Activated CD4-positive, alpha-beta T cell treated with anti-CD3 and anti-CD28 coated beads, Interleukin-2, amount 50 U/mL, for 16 hours (primary cell): Measurements from ENCODE around the gene SACM1L.
"Not testable (repeated sequence)": the region's sequence is repeated elsewhere in the genome, so short reads cannot be mapped to it uniquely, and the experiment has no call there.

Source experiments
- DNase-seq: peaks from one replicate; pipeline ENCODE4 v3.0.0-alpha.2; 2020

SACM1L gene

DNA sequence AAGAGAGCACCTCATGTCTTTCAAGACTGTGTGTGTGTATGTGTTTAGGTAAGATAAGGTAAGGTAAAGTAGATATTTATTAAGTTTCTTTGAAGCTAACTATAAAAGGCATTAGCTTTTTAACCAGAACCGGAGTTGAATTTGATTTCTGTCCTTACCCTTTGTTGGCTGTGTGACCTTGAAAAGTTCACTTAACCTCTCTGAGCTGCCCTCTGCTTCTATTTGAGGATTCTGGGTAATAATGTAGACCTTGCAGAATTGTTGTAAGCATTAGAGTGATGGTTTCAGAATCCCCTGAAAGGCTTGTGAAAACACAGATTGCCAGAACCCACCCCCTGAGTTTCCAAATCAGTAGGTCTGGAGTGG, 21.6 kb upstream of the SACM1L start:
- DNase-seq = no peak

DNA sequence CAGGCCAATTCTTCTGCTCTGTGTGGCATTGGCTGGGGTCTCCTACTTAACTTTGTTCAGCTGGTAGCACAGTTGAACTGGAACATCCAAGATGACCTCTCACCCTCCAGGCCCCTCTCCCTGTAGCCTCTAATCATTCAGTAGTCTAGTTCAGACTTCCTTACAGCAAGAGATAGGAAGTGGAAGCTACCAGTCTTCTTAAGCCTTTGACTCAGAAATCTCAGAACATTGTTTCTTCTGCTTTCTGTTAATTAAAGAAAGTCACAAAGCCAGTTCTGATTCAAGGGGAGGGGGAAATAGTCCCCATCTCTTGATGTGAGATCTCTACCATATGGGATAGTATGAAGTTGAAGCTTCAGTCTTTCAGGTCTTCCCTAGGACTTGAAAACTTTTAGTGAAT, 18.8 kb upstream of the SACM1L start:
- no peak for DNase-seq

DNA sequence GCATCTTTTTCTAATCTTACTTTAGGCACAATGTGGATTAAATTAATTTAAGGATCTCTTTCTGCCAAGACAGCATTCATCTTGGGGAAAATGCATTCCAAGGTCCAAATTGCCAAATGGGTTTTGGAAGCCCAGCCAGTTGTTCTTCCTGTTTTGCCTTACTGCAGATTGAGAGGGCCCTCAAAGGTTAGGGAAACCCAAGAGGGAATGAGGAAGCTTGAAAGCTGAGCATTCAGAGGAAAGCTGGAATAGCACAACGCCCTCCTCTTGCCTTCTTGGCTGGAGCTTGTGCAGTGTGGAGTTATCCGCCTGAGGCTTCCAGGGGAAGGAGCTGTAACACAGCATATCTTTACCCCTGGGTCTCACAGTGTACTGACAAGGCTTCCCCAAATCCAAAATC, 18.2 kb upstream of the SACM1L start:
- no peak for DNase-seq

DNA sequence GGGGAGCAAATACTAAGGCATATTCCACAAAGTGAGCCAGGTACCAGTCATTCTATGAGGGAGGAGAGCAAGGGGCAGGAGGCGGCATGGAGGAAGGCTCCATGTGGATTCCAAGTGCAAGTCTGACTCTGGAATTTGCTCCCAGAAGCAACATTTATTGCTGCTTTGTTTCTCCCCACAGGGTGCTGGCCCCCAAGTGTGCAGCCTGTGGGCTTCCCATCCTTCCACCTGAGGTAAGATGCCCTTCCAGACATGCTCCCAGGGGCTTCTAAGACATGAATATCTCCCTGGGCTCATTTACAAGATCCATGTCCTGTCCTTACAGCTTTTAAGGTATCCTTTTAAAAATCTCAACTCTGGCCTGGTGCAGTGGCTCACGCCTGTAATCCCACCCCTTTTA, 15.9 kb upstream of the SACM1L start:
- no peak for DNase-seq

DNA sequence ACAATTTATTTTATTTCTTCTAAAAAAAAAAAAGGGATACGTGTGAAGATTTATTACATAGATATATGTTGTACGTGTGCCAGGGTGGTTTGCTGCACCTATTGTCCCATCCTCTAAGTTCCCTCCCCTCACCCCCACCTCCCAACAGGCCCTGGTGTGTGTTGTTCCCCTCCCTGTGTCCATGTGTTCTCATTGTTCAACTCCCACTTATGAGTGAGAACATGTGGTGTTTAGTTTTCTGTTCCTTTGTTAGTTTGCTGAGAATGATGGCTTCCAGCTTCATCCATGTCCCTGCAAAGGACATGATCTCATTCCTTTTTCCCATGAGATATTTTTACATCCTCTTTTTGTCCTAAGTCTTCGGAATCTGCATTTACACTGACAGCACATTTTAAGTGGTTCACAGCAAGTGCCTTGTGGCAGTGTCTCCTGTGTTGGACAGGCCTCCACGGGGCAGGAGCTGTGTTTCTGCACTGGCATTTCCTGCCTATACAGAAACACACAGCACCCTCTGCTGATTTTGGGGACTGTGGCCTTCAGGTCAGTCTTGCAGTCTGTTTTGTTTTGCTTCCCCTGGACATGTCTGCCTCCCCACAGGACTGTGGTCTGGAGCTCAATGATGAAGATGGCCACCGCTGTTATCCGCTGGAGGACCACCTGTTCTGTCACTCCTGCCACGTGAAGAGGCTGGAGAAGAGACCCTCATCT, 12.7 kb upstream of the SACM1L start:
- DNase-seq = no peak

DNA sequence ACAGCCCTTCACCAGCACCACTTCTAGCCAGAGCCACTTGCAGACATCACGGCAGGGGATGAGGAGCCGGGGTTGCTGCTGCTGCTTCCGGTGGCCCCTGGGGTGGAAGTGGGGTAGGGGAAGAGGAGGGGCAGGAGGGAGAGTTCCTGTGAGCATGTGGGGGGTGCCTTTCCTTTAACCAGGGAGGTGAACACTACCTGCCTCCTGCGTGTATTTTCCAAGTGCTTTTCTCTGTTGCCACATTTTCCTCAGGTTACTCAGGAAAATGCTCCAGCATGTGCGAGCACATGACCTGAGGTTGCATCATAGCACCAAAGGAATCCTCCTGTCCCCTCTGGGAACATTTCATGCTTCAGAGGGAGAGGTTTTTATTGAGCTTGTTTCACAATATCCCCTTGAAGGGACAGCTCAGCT, 12.2 kb upstream of the SACM1L start:
- peak; percentile 54 for DNase-seq

DNA sequence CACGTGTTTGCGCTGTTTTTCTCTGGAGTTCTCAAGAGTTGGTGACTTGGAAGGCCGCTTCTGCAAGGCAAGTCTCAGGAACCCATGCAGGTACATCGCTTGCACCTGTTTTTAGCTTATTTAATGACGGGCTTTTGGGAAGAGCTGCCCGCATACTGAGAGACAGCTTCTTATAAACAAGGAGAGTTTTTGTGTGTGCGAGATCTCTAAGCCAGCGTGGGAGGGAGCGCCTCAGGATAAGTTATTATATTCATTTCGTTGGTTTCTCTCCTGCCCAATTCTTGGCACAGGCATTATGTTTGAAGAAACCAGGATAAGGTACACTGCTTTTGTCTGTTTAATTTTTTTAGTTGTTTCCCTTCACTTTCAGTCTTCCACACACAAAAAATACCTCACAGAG, 11.4 kb upstream of the SACM1L start:
- no peak for DNase-seq

DNA sequence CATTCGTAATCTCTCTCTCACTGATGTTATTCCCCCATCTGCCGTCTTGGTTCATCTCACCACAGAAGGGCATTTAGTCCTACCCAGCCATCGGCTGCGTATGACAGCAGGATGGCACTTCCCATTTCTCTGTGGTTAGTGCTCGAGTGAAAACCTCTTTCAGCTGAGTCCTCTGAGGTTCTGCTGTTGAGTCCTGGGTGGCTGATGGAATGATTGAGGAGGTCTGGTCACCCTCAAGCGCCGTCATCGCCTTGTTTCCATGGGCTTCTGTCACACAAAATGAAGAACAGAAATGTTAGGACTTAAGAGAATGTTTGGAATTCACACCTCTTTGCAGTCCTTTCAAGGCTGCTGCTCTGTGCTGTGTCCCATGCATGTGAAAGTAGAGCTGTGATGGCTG, 9.4 kb upstream of the SACM1L start:
- no peak for DNase-seq

DNA sequence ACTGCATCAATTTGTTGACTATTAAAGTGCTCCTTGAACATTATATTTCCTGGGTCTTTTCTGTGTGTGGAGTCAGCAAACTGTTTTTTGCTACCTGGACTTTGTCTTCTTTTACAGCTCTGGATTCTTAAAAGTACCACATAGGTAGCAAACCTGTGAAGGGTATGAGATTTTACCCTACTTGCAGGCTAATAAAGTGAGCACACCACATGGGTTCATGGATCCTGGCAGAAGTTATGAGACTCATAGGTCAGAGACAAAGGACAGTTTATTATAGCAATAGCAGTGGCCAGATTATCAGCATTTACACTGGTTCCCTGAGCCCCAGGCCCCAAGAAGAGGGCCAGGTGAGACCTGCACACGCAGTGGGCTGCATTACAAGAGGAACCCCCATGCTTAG, 8.0 kb upstream of the SACM1L start:
- DNase-seq = no peak

DNA sequence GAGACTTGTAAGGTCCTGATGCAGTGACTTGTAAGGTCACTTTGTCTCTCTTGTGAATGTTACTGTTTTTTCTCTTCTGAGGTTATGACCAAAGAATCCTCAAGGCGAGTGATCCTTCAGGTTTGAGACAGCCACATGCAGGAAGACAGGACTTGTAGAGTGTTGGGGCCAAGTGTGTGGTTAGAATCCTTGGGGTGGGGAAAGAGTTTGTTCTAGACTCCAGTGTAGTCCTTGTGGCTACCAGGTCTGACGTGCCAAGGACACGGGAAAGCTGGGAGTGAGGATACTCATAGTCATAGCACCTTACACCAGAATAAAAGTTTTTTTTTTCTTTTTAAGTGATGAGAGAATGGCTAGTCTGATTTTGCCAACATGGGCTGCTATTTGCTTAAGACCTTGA, 7.3 kb upstream of the SACM1L start:
- no peak for DNase-seq

DNA sequence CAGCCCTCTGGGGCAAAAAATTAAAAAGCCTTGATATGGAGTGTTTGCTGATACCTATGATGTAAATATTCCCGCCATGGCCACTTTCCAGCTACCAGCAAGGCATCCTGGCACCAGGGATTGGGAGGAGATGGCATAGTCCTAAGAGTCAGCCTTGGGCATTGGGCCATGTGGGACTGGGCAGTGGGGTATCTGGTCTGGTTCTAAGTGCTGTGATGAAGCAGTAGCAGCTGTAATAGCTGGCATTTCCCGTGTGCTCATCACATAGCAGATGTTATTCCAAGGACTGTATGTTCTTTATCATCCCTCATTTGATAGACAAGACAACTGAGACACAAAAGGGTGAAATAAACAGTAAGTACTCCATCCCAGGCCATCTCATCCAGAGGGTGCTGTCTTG, 6.9 kb upstream of the SACM1L start:
- DNase-seq = no peak

DNA sequence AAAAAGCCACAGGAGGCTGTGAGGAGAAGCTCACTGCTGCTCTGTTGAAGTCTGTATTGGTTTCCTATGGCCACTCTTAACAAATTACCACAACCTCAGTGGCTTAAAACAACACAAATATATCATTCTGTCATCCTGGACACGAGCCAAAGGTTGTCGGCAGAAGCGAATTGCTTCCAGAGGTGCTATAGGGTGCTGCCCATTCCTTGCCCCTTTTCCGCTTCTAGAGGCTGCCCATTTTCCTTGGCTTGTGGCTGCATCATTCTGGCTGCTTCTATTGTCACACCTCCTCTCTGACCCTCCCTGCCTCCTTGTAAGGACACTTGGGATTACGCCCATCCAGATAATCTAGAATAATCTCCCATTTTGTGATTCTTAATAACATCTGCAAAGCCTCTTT, 6.4 kb upstream of the SACM1L start:
- no peak for DNase-seq

DNA sequence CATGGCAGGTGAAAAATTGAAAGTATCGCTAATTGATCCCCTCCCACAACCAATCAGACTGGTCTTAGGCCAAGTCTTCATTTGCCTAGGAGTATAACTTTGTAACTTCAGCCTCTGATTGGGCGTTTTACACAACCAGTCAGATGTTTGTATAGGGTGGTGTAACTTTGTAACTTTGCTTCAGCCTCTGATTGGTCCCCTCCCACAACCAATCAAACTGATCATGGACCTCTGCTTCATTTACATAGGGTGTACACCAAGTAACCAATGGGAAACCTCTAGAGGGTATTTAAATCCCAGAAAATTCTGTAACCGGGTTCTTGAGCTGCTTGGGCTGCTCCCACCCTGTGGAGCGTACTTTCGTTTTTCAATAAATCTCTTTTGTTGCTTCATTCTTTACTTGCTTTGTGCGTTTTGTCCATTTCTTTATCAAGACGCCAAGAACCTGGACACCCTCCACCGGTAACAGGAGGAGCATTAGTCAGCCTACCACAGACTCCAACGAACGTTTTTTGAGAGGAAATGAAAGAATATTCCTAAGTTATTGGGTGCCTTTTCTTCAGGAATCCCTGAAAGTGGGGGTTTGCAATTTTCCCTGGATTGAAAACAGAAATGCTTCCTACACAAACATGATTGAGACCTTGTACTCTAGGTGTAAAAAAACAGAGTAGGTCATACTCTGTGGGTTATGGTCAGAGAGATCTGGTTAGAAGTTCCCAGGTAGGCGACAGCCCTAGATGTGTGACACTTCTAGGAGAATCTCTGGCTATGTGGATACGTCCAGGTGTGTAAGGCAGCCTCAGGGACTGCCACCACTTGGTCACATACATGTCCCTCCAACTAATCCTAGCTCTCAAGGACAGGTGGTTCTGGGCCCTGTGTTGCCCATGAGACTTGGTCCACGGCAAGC, 5.5 kb upstream of the SACM1L start:
- DNase-seq = no peak

DNA sequence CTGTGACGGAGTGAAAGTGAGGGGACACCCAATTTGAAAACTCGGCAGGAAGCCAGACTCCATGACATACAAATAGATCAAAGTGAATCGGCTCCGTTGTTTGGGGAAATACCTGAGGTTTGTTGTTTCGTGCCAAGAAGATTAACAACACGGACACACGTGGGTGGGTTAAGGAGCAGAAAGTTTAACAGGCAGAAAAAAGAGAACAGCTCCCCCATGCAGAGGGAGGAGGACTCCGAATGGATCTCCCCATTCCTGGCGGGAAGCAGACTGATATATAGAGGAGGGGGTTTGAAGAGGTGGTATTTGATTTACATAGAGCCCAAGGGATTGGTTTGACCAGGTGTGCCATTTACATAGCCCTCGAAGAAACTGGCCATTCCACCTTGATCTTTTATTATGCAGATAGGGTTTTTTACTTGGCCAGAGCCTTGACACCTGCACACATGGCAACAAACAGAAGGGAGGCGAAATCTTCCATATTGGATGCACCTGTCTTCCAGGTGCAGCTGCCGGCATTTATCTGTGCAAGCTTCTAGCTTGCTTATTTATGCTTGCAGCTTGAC, 4.8 kb upstream of the SACM1L start:
- DNase-seq = no peak

DNA sequence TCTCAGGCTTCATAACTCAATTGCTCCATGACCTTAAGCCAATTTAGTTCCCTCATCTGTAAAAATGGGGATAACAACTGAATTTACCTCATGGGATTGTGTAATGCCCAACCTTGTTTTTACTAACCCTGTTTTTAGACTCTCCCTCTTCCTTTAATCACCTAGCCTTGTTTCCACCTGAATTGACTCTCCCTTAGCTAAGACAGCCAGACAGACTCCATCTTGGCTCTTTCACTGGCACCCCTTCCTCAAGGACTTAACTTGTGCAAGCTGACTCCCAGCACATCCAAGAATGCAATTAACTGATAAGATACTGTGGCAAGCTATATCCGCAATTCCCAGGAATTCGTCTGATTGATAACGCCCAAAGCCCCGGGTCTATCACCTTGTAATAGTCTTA, 3.5 kb upstream of the SACM1L start:
- DNase-seq = not testable (repeated sequence)

DNA sequence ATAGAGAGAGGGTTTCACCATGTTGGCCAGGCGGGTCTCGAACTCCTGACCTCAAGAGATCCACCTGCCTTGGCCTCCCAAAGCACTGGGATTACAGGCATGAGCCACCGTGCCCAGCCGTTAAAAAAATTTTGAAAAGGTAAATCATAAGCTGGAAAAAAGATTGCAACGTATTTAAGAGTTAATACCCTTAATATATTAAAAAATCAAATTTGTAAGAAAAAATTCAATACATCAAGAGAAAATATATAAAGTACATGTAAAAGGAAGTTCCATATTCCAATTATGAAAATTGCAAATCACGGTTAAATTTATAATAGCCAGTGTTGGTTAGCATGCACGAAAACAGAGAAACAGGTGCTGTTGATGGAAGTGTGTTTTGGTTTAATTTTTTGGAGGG, 2.3 kb upstream of the SACM1L start:
- DNase-seq = no peak

DNA sequence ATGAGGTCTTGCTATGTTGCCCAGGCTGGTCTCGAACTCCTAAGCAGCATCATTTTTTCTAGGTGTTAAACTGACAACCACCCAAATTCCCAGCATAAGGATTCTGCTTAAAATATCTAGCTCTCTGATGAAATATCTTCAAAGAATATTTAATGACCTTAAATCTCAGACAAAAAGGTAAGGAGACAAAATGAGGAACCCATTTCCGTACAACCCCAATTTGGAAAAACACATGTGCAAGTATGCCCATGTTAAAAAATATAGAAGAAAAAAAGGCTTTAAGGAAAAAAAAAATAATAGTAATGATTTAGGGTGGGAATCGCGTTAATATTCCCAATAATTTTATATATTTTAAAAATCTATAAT, 1.4 kb upstream of the SACM1L start:
- DNase-seq = no peak

DNA sequence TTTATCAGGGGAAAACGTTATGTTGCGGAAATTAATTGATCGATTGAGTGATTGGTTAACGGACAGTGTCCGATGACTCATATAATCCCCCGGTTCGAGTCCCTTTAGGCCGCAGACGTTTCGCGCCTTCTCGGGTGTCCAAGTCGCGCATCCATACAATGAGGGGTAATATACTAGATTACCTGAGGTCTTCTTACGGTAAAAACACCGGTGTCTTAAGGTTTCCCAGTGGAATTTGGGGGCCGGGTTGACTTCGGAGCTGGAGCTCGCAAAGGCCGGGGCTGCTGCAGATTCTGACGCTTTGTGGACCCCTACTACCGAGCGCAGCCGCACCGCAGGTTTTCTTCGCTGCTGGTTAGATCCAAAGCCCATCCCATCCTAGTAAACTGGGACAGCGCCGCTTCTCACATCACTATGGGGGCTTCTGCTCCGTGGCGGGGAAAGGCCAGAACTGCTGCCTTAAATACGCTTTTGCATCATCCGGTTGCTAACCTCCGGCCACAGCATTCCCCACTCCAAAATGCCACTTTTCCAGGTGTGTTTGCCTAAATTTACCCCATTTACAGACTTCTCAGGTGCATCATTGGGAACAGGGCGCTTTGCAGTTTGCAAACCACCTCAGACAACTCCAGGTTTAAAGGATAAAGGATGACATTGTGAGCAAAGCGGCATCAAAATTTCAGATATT, 858 bp upstream of the SACM1L start:
- peak; percentile 57 for DNase-seq

DNA sequence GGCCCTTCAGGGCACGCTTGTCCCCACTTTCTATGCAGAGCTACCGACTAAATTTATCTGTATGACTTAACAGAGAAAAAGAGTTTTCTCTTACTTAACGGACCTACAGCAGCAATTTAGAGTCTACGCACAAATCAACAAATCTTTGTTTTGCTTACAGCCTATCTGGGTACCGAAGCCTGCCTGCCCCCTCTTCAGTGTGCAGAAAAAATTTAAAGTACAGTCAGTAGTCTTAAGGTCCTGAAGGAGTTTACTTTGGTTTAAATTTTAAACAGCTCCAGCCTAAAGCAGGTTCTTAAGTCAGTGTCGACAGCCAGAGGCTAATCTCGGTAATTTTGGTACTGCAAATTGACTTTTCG, 570 bp downstream of the SACM1L start:
- DNase-seq = no peak

DNA sequence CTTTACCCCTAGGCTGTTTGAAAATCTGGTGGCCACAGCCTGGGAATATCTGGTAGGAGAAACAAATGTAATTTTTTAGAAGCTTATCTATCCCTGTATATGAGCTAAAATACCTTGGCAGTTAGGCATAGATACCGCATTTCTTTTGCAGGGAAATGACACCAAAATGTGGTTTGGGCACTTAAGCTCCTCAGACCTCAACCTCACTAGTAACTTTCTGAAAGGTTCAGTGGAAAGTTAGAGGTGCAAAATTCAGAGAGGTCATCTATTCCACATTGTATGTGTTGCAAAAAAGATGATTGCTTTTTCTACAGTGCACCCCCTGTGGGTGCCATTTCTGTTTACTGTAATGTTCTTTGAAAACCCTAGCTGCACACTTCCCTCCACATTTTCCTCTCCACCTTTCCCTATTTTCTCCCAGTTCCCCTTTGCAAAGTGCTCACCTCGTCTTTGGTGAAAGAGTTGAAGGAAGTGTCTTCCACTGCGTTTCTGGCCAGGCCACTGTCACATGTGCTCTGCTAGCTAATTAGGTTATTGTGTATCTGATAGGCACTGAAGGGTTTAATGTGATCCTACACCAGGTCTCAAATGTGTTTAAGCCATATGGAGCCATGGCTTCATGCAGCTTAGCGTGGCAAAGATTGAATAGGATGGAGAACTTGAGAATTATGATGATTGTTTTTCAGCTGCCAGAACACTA, 1.3 kb downstream of the SACM1L start:
- DNase-seq = peak; percentile 69

DNA sequence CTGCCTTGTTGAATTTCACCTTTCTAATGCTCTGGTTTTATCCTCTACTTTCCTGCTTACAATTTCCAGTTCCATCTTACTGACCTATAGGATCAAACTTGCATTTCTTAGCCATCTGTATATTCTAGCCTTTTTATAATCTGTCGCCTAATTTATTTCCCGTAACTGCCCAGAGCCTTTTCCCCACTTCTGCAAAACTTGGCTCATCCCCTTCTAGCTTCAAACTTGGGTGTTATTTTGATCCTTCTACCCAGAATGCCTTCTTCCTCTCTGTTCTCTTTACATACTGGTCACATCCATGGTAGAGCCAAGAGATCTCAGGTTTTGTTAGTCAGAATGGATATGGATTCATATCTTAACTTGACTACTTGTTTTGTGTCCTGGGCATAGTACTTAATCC, 2.6 kb downstream of the SACM1L start:
- no peak for DNase-seq

DNA sequence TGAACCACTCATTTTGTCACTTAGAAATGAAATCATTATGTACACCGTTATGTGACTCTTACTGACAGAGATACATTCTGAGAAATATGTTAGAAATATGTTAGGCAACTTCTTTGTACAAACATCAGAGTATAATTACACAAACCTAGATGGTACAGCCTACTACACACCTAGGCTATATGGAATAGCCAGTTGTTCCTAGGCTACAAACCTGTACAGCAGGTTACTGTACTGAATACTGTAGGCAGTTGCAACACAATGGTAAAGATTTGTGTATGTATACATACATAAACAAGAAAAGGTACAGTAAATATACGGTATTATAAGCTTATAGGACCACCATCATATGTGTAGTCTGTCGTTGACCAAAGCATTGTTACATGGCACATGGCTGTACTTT, 3.7 kb downstream of the SACM1L start:
- no peak for DNase-seq

DNA sequence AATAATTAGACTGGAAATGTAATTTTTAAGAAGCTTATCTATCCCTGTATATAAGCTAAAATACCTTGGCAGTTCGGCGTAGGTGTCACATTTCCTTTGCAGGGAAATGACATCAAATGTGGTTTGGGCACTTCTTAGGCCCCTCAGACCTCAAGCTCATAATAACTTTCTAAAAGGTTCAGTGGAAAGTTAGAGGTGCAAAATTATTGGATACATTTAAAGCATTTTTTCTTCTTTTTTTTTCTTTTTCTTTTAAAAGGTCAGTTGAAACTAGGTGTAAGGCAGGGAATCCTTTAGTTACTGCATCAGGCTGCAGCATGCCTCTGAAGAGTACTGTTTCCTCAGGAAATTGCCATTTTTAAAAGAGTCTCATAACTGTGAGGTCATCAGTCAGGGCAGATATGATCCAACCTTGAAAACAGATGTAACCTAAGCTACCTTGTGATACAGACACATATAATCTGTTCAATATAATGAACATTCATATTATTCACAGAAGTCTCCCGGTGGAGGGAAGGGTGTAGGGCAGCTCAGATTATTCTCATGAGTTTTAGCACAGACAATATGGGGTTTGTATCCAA, 4.8 kb downstream of the SACM1L start:
- DNase-seq = peak; percentile 55
